22Rv1 (cell line): ENCODE results near the gene KCTD12.

ENCODE experiments used
- ZFX ChIP-seq: fragments of 450-650 bp; IDR thresholded peaks from 2 replicates; pipeline ENCODE4 v1.6.1; 2017; ENCODE audit warnings: antibody characterized with exemption, borderline replicate concordance
- TF ChIP-seq, protein P1 (sequence below): fragments of 450-650 bp; IDR thresholded peaks from 2 replicates; pipeline ENCODE4 v1.5.1; 2017; ENCODE audit warnings: mild to moderate bottlenecking

- TF ChIP-seq, protein P1, sequence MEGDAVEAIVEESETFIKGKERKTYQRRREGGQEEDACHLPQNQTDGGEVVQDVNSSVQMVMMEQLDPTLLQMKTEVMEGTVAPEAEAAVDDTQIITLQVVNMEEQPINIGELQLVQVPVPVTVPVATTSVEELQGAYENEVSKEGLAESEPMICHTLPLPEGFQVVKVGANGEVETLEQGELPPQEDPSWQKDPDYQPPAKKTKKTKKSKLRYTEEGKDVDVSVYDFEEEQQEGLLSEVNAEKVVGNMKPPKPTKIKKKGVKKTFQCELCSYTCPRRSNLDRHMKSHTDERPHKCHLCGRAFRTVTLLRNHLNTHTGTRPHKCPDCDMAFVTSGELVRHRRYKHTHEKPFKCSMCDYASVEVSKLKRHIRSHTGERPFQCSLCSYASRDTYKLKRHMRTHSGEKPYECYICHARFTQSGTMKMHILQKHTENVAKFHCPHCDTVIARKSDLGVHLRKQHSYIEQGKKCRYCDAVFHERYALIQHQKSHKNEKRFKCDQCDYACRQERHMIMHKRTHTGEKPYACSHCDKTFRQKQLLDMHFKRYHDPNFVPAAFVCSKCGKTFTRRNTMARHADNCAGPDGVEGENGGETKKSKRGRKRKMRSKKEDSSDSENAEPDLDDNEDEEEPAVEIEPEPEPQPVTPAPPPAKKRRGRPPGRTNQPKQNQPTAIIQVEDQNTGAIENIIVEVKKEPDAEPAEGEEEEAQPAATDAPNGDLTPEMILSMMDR: no peak
- TF ChIP-seq ZFX: no peak
Observed at GRCh38 chr13:76884907-76885202, 1.4 kb downstream of the KCTD12 start.
